NCI-H2227 (cell line): ENCODE results near the gene CHST12.
"Not testable (repeated sequence)": the region's sequence is repeated elsewhere in the genome, so short reads cannot be mapped to it uniquely, and the experiment has no call there.

Experiments used
- DNase-seq: peaks from one replicate; lab custom pipeline; 2025; ENCODE audit not compliant: unreplicated experiment; lab: John Stamatoyannopoulos, UW

Gene CHST12

DNA sequence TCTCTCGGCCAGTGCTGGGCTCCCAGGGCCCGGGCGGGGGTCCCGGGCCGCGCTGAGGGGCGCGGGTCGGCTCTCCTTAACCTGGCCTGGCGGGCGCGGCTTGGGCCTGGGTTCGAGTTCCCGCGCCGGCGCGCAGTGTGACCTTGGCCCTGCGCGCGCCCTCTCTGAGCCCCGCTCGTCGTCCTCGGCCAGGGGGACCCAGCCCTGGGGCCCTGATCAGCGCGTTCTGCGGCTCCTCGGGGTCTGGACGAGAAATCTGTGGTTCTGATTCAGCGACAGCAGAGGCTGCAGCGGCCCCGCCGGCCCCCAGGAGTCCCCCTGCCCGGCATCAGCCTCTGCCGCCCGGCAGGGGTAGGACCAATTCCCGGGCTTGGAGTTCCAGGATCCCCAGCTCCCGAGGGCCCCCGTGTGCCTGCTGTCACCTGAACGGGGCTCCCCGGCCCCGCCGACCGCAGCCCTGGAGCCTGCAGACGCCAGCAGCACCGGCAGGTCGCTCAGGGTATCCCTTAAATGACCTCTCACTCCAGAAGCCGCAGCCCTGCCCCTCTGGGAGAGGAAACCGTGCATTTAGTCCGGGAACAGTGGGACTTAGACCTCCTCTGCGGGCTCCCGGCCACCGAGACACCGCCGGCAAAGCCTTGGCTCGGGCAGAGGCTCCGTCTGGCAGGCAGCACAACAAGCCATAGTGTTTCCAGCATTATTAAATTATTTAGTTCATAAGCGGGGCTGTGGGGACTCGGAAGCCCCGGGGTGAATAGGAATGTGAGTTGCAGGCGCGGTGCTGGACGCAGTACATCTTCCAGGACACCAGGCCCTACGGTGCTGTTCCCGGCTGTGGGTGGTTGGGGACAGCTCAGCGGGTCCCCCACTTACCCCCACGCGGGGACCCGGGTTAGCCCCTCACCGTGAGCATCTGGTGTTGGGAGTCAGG is 572 bp downstream of the CHST12 start:
- peak; percentile 42 for DNase-seq

DNA sequence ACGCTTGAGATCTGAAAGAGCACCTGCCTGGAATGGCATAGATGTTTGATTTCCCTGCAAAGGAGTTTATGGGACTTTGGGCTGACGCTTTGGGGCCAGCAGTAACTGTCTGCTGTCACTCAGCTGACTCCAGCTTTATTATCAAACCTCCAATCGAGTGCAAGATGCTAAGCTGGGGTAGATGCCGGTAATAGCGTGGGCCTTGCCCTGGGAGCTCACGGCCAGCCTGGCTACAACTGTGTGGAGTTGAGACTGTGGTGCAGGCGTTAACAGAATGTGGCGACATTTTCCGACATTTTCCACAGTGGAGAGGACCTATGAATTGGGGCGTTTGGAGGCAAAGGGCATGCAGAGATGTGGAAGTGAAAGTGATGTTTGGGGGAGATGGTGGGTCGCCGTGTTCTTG is 1.3 kb downstream of the CHST12 start:
- DNase-seq: no peak

DNA sequence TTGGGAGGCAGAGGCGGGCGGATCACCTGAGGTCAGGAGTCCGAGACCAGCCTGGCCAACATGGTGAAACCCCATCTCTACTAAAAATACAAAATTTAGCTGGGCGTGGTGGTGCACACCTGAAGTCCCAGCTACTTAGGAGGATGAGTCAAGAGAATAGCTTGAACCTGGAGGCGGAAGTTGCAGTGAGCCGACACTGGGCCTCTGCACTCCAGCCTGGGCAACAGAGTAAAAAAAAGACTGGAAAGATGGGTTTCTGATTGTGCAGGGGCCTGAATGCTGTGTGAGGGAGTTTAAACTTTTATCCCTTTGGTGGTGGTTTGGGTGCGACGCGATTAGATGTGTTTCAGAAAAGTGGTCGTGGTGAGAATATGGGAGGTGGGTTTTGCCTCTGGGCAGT is 1.8 kb downstream of the CHST12 start:
- DNase-seq: no peak

DNA sequence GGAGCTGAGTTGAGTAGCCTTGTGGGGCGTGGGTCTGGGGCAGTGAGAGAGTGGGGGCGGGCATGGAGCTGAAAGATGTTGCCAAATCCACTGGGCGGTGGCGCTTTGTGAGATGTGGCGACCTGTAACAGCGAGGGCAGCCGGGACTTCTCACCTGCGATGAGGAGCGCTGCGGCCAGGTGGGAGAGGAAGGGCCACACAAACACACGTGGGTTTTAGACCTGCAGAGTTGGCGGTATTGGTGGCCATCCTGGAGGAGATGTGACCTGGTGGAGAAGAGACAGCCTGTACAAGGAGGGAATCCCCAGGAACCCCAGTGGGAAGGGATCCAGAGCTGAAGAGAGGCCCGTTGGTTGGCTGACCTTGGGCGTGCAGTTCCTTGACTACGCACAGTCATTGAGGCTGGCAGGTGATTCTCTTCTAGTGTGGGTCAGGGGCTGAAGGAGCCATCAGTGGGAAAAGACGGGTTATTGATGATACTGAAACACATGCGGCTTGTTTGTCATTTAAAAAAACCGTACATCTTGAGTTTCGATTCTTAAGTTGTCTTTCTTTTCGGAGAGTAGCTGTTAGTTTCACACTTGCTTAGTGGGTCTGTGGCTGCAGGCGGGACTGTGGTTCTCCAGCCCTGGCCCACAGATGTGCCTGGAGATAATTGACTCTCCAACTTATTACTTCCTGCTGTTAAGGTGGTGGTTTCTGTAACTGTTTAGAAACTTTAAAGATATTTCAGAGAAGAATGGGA is 2.4 kb downstream of the CHST12 start:
- DNase-seq: no peak

DNA sequence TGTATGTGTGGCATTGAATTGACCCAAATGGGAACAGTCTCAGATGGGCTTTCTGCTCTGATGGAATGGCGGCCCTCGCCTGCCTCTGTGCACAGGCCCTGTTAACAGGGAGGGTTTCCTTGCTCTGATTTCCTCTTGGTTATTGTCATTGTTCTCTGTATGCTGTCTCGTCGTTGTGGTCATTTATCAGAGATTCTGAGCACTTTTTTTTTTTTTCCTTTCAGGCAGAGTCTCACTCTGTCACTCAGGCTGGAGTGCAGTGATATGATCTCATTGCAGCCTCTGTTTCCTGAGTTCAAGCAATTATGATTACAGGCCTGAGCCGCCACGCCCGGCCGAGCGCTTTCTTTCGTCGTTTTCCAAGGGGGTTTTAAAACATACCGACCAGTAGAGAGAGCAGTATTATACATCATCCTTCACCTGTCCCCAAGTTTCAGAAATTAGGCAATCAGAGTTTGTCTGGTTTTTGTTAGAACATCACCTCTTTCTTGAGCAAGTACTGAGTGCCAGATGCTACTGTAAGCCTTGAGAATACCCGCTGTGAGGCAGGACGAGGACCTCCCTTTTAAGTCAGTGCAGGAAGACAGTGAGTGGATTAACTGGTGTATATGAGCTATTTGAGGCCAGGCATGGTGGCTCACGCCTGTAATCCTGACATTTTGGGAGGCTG is 6.5 kb downstream of the CHST12 start:
- peak; percentile 28 for DNase-seq

DNA sequence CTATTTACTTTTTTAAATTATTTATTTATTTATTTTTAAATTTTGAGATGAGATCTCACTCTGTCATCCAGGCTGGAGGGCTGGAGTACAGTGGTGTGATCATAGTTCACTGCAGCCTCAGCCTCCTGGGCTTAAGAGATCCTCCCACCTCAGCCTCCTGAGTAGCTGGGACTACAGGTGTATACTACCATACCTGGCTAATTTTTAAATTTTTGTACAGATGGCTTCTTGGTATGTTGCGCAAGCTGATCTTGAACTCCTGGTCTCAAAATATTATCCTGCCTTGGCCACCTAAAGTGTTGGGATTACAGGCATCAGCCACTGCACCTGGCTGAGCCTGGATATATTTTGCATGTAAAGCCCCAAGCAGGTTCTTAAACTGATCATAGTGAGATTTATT is 7.6 kb downstream of the CHST12 start:
- DNase-seq: no peak

DNA sequence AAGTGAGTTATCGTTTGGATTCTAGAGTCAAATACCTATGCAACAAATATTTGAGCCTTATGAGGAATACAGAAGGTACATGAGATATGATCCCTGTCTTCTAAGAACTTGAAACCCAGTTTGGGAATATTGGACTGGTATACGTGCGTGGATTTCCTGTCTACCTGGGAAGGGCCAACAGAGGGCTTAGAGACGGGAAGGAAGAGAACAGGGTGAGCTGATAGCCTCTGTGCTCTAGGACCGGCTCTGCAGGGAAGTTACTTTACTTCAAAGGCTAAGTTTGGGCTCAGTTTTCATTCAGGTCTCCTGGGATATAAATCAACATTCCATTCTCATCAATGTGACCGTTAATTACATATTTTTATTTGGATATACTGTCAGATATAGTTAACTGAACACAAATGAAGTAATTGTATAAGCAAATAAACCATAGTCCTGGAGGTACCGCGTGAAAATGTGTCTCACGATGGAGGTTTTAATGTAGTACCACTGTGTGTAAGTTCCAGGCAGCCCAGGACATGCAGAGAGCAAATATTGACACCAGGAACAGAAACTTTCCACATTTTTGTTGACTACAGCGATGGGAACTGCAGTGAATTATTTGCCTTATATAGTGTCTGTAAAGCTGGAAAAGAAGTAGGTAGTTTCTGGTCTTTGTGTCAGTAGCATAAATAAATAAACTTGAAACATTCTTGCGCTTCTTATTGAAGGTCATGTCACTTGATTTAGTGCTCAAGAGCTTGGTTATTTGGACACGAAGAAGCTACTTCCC is 8.6 kb downstream of the CHST12 start:
- DNase-seq: no peak

DNA sequence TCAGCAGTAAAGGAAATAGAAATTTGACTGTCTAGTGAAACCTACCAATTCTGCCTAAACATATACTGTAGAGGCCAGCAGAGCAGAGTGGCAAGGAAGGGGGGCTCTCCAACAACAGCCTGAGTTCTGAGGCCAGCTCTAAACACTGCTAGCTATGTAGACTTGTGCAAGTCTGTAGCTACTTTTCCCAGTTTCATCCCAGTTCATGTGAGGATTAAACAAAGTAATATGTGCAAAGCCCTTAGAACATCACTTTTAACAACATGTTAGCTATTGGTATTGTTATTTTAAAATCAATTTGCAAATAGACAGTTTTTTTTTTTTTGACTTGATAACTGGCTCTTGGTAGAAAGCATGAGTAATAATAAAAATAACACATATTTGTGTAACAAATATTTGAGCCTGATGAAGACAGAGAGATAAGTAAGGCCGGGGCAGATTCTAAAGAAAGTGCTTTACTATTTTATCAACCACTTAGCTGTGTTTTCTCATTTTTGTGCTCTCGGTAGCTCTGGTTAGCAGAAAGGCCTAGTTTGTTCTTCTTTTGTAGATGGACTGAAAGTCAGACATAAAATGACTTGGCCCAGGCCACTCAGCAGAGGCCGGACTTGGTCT is 9.3 kb downstream of the CHST12 start:
- no peak for DNase-seq

DNA sequence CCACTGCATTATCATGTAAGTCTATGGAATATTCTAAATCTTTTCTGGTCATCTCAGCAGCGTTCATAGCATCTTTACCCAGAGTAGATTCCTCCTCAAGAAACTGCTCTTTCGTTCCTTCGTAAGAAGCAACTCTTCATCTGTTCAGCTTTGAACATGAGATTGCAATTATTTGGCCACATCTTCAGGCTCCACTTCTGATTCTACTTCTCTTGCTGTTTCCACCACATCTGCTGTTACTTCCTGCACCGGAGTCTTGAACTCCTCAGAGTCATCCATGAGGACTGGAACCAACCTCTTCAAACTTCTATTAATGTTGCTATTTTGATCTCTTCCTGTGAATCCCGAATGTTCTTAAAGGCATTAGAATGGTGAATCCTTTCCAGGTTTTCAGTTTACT is 12.7 kb downstream of the CHST12 start:
- no peak for DNase-seq

DNA sequence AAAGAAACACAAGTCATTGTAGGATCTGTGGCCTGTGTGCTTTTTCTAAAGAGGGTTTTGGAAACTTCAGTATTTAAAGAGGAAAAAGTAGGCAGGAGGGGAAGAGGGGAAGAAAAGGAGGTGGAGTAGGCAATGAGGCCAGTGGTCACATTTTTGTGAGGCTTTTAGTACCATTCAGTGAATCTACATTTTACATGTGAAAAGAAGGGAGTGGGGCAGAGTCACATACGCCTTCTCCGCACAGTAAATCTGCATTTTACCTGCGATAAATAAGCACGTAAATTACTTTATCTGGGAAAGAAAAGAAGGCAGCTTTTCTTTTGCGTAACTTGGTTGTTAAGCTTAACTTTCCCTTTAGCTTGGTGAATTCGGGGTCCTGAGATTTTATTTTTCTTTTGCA is 13.2 kb downstream of the CHST12 start:
- DNase-seq: no peak

DNA sequence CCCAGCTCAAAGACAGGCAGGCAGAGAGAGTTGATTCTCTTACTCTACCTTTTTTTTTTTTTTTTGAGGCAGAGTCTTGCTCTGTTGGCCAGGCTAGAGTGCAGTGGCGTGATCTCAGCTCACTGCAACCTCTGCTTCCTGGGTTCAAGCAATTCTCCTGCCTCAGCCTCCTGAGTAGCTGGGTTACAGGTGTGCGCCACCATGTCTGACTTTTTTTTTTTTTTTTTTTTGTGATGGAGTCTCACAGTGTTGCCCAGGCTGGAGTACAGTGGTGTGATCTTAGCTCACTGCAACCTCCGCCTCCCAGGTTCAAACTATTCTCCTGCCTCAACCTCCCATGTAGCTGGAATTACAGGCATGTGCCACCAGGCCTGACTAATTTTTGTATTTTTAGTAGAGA is 13.8 kb downstream of the CHST12 start:
- DNase-seq: not testable (repeated sequence)

DNA sequence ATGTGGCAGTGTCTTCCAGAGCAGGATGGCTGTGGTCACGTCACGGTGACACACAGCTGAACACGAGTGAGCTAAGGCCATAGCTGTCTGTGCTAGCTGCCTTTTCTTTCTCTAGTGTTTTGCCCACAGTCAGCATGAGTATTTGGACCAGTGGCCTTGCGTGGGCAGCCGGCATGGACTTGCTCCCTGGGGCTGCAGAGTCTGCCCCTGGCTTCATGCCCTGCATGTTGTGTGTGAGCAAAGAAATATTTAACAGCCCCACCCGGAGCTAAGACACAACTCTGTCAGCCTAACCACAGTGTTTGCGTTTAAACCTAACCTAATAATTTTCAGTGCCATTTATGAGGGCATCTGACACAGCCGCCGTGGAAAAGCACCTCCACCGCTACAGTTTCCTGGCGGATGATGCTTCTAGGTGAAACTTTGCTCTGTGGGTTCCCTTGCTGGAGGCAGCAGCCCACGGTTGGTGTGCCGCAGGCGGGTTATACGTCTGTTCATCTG is 14.6 kb downstream of the CHST12 start:
- DNase-seq: peak; percentile 17

DNA sequence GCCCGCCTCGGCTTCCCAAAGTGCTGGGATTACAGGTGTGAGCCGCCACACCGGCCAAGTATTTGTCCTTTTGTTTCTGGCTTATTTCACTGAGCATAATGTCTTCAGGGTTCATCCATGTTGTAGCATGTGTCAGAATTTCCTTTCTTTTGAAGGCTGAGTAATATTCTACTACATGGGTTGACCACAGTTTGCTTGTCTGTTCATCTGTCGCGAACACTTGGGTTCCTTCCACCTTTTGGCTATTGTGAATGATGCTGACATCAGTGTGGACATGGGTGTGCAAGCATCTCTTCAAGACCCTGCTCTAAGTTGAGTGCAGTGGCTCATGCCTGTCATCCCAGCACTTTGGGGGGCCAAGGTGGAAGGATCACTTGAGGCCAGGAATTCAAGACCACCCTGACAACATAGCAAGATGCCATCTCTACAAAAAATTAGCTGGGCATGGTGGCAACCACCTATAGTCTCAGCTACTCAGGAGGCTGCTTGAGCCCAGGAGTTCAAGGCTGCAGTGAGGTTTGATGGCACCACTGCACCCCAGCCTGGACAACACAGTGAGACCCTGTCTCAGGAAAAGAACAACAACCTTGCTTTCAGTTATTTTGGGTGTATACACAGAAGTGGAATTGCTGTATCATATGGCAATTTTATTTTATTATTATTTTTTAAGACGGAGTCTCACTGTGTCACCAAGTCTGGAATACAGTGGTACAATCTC is 17.0 kb downstream of the CHST12 start:
- DNase-seq: no peak

DNA sequence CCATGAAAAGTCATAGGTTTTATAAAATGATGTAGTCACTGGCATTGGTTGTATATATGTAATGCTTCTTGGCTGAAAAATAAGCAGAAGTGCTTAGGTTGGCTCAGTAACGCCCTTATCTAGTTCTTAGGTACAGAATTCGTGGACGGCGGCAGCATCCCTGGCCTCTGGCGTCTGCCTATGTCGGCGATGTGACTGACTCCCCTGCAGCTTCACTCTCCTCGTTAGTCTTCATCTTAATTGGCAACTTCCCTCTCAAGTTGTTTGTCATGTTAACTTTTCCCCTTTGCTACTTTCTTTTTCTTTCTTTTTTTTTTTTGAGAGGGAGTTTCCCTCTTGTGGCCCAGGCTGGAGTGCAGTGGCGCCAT is 18.5 kb downstream of the CHST12 start:
- DNase-seq: no peak

DNA sequence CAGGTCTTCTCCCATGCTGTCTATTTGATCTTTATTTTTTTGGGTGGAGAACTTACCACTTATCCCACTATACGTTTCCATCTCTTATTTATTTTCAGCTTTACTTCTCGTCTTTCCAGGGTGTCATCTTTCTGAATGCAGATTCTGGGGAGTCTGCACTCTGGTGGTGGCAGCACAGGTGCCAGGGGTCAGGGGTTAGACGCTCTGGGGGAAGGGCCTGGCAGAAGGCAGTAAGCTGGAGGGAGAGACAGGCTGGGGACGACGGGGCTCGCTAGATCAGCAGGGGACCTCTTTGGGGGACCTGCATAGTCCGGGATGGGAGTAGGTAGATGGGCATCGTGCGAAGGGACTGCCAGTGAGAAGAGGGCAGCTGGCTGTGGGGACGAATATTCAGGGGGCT is 22.3 kb downstream of the CHST12 start:
- DNase-seq: no peak

DNA sequence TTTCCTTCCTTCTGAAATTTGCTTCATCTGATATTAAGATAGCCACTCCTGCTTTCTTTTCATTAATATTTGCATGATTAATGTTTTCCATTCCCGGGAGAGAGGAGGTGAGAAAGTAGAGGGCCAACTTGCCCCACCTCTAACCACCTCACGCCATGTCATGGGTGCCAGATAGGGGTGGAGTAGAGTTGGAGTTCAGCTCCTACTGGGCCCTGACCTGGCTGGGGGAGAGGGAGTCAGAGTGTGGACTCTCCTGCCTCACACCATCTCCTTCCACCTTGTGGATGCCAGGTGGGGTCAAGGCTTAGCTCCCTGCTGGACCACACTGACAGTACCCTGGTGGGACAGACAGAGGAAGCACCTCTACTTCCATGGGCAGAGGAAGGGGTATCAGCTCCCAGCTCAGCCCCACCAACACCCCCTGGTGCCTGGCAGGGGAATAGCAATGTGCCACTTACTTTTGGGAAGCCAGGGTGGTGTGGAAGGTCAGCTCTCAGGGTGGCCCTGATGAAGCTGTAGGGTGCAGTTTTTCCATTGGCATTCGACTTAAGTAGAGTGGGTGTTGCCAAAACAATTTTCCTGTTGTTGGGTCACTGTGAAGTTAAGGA is 28.0 kb downstream of the CHST12 start:
- DNase-seq: no peak

DNA sequence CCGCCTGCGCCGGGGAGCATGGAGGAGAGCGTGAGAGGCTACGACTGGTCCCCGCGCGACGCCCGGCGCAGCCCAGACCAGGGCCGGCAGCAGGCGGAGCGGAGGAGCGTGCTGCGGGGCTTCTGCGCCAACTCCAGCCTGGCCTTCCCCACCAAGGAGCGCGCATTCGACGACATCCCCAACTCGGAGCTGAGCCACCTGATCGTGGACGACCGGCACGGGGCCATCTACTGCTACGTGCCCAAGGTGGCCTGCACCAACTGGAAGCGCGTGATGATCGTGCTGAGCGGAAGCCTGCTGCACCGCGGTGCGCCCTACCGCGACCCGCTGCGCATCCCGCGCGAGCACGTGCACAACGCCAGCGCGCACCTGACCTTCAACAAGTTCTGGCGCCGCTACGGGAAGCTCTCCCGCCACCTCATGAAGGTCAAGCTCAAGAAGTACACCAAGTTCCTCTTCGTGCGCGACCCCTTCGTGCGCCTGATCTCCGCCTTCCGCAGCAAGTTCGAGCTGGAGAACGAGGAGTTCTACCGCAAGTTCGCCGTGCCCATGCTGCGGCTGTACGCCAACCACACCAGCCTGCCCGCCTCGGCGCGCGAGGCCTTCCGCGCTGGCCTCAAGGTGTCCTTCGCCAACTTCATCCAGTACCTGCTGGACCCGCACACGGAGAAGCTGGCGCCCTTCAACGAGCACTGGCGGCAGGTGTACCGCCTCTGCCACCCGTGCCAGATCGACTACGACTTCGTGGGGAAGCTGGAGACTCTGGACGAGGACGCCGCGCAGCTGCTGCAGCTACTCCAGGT is 29.7 kb downstream of the CHST12 start:
- DNase-seq: no peak

DNA sequence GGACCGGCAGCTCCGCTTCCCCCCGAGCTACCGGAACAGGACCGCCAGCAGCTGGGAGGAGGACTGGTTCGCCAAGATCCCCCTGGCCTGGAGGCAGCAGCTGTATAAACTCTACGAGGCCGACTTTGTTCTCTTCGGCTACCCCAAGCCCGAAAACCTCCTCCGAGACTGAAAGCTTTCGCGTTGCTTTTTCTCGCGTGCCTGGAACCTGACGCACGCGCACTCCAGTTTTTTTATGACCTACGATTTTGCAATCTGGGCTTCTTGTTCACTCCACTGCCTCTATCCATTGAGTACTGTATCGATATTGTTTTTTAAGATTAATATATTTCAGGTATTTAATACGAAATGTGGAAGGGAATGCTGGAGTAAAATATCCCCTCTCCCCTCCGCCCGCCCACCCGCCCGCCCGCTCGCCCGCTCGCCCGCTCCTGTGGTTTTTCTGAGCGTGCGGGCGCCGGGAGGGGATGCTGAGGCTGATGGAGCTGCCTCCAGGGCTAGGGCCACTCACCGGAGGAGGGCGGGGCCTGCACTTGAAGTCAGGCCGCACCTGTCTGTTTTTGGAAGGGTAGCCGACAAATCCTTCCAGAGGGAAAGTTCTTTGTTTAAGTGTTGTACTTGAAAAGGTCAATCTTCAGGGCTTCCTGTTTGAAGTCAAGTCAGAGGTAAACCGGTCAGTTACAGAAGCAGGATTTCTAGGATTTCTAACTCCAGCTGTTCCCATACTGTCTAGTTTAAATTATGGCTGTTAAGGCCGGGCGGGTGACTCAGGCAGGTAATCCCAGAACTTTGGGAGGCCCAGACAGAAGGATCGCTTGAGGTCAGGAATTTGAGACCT is 30.5 kb downstream of the CHST12 start:
- no peak for DNase-seq
